H1 (cell line): Measurements from ENCODE around the gene USP35. TPM values are rescaled to one million over a fixed set of nuclear protein-coding genes. Genes with fewer than 3 reads are reported as not detected.

Source experiments
- CTBP2 ChIP-seq: IDR thresholded peaks from 2 replicates; pipeline ENCODE4 v1.7.0; 2011; ENCODE audit warnings: borderline replicate concordance, mild to moderate bottlenecking, moderate library complexity, mixed read lengths, low read length; ENCODE audit not compliant: insufficient read depth, insufficient read length
- PHF8 ChIP-seq: fragments of 200-600 bp; sonication (generic); conservative IDR thresholded peaks from 2 replicates; pipeline ENCODE4 v1.7.1; 2012; ENCODE audit warnings: low read depth, mild to moderate bottlenecking, inconsistent platforms, low read length, moderate library complexity
- SP2 ChIP-seq: IDR thresholded peaks from 2 replicates; pipeline ENCODE4 v1.6.1; 2012; ENCODE audit warnings: mild to moderate bottlenecking, low read length, inconsistent platforms
- polyA plus RNA-seq, 7 experiments: library from polyadenylated mRNA; depleted of rRNA in 3 of 7; stranded (reverse) in 5 of 7; unstranded in 2 of 7; fragments of >200 nt in 5 of 7; fragments of 200-250 nt in 2 of 7; gene quantifications; 1 replicate in 5 of 7; 2 replicates in 1 of 7; 4 replicates in 1 of 7; pipeline versions ENCODE4 v1.2.1 to v1.2.3, GENCODE V29; 2011 to 2013; ENCODE audit warnings: missing spikeins in 2 of 7, mixed read lengths in 2 of 7
- total RNA-seq: library from RNA; stranded (reverse); fragmentation: NEBNext Ultra II Directional; extraction: Animal tissue kit (Norgen Biotek cat#: 25700); gene quantifications from 2 replicates; pipeline ENCODE4 v1.2.1, GENCODE V29; 2021

Gene USP35
- total and polyA plus RNA-seq, 2 of the 8 experiments (the other 6 are each of a cell fraction or from before 2014, with no cell fraction given), result 4.6 to 6.8 TPM

- no peak for TF ChIP-seq CTBP2
- no peak for TF ChIP-seq PHF8
- TF ChIP-seq SP2, result no peak
These were observed 8.0 kb downstream of the USP35 start (continued) for GRCh38 chr11:78196661-78197091.
